NCI-H446 treated with DMSO at 0.1 percent for 48 hours (cell line): ENCODE results near the gene XRCC1.
"Not testable (repeated sequence)": the region's sequence is repeated elsewhere in the genome, so short reads cannot be mapped to it uniquely, and the experiment has no call there.

Source experiments
- DNase-seq: peaks from one replicate; lab custom pipeline; 2025; lab: John Stamatoyannopoulos, UW

XRCC1 gene

DNA sequence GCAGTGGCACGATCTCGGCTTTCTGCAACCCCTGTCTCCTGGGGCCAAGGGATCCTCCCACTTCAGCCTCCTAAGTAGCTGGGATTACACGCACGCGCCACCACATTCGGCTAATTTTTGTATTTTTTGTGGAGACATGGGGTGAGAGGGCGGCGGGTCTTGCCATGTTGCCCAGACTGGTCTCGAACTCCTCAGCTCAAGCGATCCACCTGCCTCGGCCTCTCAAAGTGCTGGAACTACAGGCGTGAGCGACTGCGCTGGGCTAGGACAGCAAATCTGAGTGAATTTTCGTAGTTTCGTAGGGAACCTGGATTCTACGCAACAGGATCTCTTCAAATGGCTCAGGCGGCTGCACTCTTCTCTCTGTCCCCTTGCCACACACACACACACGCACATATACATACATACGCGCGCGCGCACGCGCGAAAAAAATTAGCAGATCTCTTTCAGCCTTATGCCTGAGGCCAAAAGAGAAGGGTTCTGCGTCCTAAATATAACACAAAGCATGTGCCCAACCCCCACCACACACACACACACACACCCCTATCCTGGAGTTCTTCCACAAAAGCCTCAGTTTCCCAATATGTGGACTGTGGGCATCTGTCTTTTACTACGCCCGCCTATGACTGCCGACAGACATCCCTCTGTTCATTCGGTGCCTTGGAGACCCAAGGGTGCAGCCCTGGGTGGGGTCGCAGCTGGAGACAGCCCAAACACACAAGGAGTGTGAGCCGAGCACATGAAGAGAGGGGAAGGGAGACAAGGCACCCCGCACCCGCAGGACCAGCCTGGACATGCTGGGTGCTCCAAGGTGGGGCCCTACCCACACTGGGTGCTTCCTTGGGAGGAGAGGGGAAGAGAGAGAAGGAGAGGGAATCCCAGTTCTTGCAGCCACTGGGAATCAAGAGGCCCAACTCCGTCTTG, 890 bp upstream of the XRCC1 start:
- DNase-seq: no peak

DNA sequence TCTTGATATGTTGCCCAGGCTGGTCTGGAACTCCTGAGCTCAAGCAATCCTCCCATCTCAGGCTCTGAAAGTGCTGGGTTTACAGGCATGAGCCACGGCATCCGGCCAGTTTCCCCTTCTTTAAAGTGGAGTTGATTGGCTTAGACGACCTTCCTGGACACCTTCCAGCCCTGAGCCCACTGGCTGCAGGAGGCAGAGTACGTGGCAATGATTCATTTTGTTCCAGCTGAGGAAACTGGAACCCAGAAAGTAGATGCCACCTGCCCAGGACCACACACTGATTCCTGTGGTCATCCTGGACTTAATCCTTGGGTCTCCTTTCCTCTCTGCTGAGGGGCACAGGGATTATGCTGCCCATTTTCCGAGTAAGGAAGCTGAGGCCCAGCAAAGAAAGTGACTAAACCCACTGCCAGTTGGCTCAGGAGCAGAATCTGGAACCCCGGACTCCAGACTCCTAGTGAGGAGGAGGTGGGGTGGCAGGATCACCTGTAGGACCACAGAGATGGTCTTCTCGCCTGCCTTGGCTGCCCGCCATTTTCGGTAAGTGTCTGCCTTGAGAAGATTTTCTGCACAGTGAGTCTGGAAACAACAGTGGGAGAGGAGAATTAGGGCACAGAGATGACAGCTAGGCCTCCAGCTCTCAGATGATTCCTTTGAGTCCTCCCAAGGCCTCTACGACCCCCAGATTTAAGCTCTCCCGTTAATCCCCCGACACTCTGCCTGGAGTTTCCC, 737 bp downstream of the XRCC1 start:
- no peak for DNase-seq

DNA sequence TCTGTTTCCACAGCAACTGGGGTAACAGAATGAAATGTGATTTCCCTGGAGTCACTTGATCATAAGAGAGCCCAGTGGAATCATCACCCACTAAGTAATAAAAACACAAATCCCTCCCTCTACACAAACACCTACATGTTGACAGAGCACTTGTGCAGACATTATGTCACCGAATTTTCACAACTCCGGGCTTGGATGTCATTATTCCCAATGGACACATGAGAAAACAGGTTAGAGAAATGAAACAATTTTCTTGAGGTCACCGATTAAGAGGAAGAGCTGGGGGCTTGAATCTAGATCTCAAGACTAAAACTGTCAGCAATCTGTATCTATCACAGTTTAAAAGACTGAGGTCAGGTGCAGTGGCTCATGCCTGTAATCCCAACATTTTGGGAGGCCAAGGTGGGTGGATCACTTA, 3.1 kb downstream of the XRCC1 start:
- no peak for DNase-seq

DNA sequence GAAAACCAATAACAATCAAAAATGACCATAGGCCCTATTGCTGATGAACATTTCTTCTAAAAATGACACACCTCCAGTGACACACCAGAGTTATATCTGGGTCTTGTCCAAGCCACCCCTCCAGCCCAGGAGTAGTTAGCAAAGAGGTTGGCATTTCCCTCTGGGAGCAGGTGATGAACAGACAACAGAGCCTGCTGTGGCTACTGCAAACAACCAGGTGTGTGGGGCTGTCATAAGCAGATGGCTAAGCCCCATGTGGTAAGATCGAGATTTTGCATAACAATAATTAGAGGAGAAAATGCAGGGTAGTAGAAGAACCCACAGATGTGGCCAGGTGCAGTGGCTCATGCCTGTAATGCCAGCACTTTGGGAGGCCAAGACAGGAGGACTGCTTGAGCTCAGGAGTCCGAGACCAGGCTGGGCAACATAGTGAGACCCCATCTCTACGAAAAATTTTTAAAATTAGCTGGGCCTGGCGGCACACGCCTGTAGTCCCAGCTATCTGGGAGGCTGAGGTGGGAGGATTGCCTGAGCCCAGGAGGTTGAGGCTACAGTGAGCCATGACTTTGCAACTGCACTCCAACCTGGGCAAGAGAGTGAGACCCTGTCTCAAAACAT, 5.0 kb downstream of the XRCC1 start:
- DNase-seq: no peak

DNA sequence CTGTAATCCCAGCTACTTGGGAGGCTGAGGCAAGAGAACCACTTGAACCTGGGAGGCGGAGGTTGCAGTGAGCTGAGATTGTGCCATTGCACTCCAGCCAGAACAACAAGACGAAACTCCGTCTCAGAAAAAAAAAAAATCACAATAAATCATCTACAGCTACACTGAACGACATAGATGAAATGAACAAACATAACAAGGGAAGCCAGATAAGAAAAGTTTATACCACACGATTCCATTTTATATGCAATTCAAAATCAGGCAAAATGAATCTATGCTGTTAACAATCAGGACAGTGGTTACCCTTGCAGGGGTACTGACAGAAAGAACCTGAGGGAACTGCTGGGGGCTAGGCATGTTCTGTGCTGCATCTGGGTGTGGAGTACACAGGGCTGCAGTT, 5.7 kb downstream of the XRCC1 start:
- no peak for DNase-seq

DNA sequence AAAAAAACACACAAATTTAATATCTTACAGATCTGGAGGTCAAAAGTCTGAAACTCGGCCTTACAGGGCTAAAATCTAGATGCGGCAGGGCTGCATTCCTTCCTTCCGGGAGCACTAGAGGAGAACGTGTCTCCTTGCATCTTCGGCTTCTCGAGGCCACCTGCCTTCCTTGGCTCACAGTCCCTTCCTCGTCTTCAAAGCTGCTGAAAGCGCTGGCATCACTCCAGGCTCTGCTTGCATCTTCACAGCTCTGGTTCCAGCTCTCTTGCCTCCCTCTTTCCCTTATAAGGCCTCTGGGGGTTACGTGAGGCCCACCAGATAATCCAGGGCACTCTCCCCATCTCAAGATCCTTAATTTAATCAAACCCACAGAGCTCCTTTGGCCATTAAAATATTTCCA, 10.5 kb downstream of the XRCC1 start:
- DNase-seq: peak; percentile 46

DNA sequence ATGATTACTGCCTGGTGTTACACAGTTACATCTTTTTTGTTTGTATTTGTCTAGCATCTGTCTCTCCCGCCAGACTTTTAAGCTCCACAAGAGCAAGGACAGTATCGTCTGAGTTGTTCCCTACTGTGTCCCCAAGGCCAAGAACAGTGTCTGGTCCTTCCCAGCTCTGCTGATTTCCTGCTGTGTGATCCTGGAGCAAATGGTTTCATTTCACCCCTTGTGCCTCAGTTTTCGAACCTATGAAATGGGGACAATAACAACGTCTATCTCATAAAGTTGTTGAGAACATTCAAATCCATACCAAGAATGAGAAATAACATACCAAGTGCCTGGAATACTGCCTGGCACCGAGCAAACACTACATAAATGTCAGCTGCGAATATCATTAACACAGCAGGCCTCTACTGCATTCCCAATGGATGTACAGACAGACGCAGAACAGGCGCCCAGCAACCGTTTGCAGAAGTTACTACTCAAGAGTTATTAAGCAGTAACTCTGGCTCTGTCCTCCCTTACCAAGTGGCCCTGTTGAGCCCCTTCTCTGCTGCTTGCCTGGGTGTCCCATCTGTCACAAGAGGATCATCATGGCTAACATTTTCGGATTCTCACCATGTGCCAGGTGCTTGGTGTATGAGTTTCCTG, 11.4 kb downstream of the XRCC1 start:
- DNase-seq: no peak

DNA sequence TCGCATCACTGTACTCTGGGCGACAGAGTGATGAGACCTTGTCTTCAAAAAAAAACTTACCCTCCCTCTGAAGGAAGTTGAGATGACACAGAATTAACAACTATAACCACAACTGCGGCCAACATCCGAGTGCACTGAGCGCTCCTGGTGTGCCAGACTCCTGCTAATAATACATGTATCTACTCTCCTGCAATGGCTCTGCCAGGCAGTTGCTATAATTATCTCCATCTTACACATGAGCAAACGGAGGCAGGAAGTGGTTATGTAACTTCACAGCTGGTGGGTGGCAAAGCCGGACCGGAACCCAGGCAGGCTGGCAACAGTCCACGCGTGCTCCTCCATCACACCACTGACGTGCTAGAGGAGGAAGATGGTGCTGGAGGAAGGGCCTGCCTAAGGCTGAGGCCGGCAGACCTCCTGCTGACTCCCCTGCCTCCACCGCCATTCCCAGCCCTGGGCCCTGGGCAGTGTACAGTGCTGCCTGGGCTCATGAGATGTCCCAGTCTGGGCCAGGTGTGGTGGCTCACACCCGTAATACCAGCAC, 12.6 kb downstream of the XRCC1 start:
- DNase-seq: peak; percentile 53

DNA sequence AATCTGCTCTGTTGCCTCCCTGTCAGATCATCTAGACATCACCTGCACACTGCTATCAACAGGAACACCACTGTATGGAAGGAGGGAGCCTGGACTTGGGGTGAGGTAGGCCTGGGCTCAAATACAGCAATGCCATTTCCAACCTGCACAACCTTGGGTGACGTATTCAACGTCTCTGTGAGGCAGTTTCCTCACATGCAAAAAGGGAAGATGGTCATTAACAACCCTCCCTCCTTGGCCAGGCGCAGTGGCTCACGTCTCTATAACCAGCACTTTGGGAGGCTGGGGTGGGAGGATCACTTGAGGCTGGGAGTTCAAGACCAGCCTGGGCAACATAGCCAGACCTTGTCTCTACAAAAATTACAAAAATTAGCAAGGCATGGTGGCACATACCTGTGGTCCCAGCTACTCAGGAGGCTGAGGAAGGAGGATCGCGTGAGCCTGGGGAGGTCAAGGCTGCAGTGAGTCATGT, 13.1 kb downstream of the XRCC1 start:
- DNase-seq: no peak

DNA sequence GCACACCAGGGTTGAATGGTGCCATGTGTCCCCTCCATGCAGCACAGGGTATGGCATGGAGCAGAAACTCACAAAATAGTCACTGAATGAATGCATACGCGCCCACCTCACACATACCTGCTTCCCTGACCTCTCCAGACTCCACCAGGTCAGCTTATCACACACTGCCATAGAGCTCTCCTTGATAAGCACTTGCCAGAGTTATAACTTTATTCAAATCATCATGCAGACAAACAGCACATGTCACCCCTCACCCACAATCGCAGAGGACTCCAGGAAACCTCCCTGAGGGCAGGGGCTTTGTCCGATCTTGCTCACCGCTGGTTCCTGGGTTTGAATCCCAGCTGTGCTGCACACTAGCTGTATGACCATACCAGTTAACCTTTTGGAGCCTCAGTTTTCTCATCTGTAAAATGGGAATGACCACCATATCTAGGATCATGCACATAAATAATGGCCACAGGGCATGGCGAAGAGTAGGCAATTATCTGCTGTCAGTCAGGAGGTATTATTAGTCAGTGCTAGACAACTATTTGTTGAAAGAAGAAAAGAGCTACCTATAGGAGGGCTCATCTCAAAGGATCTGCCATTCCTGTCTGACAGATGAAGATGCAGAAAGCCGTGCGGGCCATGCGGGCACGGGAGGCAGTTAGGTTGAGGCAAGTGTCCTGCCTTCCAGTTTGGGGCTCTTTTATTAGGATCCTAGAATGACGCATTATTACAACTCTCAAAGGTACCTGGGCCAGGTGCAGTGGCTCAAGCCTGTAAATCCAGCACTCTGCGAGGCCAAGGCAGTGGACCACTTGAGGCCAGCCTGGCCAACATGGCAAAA, 14.0 kb downstream of the XRCC1 start:
- no peak for DNase-seq

DNA sequence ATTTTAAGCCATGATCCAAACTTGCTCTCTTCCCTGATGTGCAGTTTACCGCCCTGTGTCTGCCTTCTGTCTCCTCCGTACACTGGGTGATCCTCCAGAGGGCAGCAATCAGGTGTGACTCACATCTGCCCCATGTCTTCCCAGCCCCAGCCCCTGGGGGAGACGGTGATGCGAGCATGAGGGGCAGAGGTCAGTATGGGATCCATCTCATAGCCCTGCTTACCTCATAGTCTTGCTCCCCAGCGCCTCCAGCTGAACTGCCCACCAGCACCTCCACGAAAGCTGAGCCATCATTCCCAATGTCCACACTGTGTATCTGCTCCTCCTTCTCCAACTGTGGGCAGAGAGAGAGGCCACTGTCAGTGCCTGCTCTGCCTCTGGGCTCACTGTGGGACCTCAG, 14.6 kb downstream of the XRCC1 start:
- DNase-seq: no peak

DNA sequence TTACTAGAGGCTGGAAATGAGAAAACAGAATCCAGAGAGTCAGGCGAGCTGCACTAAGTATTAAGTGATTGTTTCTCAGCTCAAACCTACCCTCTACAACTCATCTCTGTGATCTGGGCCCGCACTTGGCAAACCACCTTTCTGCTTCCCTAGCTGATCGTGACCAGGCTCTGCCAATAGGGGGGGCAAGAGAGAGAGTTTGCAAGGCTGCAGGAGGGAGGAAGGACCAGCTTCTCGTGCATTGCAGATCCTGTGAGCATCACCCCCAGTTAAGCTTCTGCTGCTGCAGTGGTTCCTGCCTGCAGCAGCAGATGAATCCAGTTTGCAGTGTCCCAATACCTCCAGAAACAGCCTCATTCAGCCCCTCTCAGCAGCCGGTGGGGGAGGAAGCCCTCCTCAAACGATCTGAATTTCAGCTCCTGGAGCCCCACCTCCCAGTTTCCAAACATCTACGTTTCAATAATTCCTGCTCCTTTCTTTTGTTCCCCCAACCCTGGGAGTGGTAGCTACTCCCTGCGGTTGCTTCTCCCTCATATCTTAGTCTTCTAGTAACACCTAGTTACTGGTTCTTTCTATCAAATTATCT, 20.0 kb downstream of the XRCC1 start:
- no peak for DNase-seq

DNA sequence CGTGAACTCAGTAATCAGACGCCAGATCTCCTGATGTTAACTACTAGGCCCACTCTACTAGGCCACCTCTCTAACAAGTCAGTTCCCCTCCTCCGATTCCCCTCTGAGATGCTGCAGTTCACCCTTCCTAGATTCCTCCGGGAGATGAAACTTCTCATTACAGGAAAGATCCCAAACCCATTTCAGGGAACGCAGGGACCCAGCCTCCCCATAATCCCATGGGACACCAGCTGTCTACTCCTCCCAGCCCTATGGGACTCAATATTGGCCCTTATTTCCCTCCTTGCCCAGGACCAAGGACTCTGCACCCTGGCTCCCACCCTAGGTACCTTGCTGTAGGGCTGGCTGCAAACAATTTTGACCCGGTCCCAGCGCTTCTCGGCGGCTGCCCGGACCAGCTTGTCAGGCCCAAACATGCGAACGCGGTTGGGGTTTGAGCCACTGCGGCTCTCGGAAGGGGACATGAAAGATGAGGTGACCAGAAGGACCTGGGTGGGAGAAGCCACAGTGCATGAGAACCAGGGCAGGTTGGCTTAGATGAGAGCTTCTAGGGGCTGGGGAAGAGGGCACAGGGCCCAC, 20.9 kb downstream of the XRCC1 start:
- DNase-seq: no peak

DNA sequence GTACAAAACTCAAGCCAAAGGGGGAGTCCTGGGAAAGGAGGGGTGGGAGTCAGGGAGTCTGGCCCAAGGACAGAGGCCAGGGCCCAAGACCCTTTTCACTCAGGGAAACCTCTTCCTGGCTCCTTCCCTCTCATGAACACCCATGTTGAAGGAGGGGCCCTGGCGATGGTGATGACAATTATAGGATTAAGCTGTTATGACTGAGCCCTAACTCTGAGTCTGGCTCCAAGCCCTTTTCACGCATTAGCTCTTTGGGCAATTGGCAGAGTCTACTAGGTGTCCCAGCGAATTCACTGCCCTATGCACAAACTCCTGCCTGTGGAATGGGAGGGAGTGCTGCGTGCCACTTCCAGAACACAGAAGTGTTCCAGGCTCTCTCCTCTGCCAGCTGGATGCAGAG, 21.7 kb downstream of the XRCC1 start:
- DNase-seq: no peak

DNA sequence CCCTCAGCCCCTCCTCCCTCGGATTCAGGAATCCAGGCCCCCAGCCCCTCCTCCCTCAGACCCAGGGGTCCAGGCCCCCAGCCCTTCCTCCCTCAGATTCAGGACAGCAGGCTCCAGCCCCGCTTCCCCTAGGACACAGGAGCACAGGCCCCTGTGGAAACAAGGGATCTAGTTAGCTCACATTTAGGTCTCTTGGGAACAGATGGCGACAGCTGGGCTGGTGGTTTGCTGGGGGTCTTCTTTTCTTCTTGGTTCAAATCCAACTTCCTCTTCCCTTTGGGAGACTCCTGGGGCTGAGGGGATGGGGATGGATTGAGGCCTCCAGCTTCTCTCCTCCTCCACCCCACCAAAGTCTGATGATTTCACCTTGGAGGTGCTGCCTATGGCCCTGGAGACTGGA, 22.7 kb downstream of the XRCC1 start:
- no peak for DNase-seq

DNA sequence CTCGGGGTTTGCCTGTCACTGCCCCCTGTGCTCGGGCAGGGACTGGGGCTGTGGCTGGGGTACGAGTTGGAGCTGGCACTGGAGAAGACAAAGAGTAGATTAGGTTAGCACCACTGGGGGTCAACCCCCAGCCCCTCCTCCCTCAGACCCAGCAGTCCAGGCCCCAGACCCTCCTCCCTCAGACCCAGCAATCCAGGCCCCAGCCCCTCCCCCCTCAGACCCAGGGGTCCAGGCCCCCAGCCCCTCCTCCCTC, 23.2 kb downstream of the XRCC1 start:
- DNase-seq: no peak

DNA sequence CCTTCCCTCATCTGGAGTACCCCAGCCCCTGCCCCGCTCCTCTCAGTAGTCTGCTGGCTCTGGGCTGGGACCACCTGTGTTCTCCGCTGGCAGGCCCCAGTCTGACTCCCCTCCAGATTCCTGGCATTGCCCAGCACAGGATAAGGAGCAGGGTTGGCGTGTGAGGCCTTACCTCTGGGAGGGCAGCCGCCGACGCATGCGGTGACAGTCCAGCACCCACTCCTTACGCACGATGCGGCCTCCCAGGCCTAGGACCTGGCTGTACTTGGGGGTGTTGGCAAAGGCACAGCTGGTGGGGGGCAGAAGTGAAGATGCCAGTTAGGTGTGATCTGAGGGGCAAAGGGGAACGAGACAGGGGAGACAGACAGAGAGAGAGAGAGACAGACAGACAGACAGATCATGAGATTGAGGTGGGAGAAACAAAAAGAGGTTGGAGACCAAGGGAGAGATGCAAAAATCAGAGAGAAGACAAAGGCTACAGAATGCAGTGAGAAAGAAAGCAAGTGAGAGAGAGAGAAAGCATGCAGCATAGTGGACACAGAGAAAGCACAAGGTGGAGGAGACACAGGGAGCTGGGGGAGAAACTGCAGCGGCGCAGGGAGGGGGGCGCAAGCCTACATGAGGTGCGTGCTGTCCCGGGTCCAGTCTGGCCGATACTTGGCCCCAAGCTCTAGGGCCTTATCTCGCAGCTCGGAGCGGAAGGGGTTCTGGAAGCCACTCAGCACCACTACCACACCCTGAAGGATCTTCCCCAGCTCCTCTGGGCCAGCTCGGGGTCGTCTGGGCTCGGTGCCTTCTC, 23.7 kb downstream of the XRCC1 start:
- no peak for DNase-seq

DNA sequence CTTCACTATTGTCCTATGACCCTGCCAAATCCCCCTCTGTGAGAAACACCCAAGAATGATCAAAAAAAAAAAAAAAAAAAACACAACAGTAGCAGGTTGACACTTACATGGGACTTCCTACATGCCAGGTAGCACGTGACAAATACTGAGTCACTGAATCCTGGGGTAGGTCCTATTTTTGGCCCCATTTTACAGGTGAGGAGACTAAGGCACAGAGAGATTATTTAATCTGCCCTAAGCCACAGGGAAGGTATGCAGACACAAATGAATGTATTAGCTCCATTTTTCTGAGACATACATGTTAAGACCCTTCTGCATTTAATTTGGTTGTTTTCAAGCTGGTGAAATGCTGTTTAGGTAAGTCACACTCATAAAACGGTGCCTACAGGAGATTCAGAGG, 26.6 kb downstream of the XRCC1 start:
- no peak for DNase-seq

DNA sequence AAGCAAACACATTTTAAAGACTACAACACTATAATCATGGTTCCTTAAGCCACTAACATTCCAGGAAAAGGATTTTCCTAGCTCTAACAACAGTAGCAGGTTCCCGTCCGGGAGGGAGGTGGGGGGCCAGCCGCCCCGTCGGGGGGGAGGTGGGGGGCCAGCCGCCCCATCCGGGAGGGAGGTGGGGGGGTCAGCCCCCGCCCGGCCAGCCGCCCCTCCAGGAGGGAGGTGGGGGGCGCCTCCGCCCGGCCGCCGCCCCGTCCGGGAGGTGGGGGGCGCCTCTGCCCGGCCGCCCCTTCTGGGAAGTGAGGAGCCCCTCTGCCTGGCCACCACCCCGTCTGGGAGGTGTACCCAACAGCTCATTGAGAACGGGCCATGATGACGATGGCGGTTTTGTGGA, 27.4 kb downstream of the XRCC1 start:
- DNase-seq: not testable (repeated sequence)

DNA sequence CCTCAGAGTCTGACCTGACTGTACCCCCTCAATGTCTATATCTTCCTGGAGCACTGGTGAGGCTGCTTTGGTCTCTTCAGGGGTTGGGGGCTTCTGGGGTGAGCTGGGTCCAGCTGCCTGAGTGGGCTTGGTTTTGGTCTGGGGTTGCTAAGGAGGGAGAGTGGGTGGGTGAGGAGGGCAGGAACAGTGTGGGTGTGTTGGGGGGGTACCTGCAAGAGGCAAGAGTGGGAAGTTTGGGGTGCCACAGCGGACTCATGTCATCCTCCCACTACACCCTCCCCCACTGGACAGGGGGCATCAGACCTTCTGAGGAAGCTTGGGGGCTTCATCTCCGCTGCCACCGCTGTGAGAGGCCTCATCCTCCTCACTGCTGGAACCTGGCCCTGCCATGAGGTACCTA, 28.7 kb downstream of the XRCC1 start:
- DNase-seq: no peak
